Upper lobe of left lung (tissue), 4 donors: ENCODE data around the gene CYP26B1.

Experiments used
- CTCF ChIP-seq, 6 experiments: fragments of 450-650 bp in 4 of 6; fragments of 200-600 bp in 2 of 6; sonication (generic) in 2 of 6; IDR thresholded peaks; one replicate each; pipeline ENCODE4 v1.5.1; 2016 to 2019; ENCODE audit warnings: antibody characterized with exemption in 6 of 6
- EP300 ChIP-seq, 4 donors: sonication (generic); formaldehyde crosslinking; IDR thresholded peaks; one replicate each; pipeline ENCODE4 v1.5.1; 2017; ENCODE audit warnings: antibody characterized with exemption in 4 of 4, control low read depth in 2 of 4
- POLR2A ChIP-seq, 4 donors: fragments of 450-650 bp; IDR thresholded peaks; one replicate each; pipeline ENCODE4 v1.5.1; 2016 to 2017; ENCODE audit warnings: antibody characterized with exemption in 4 of 4, mild to moderate bottlenecking in 2 of 4

- TF ChIP-seq POLR2A (IDR thresholded peaks at IDR 0.05) (no peak), CTCF (IDR thresholded peaks at IDR 0.05) (no peak), EP300 (IDR thresholded peaks at IDR 0.05) (no peak)
These were observed 14.9 kb upstream of the CYP26B1 start for GRCh38 chr2:72162574-72162973.
